ENCODE results near the gene GAL3ST3. TPM values are rescaled to one million over a fixed set of nuclear protein-coding genes. Genes with fewer than 3 reads are reported as not detected.

Gene GAL3ST3
- total and polyA plus RNA-seq, 2 experiments from 2014 or later: 15.6 to 63.4 TPM

- Histone ChIP-seq H3K27ac (ENCODE audit: low read depth) (no peak overlapping the region), H3K9me2 (ENCODE audit: insufficient read depth) (no peaks in the 10 kb centered on the region), H3F3A (replicated peaks; ENCODE audit: low read depth) (peaks cover 44% of the 10 kb centered on the region), H3K27me3 (ENCODE audit: insufficient read depth) (no peaks in the 10 kb centered on the region), H3K36me3 (ENCODE audit: insufficient read depth) (peaks cover 65% of the 10 kb centered on the region), H3K4me3 (no peak overlapping the region), H4K20me1 (replicated peaks; ENCODE audit: insufficient read depth) (peaks cover 27% of the 10 kb centered on the region), H3K4me2 (no peak overlapping the region), H2AFZ (no peak overlapping the region), H3K4me1 (ENCODE audit: insufficient read depth) (peaks cover 12% of the 10 kb centered on the region), H3K79me2 (replicated peaks; ENCODE audit: insufficient read depth) (peaks cover 21% of the 10 kb centered on the region)
- Mint-ChIP-seq H3K4me1 (peaks cover 13% of the 10 kb centered on the region; the same call in 2 of the 3 replicates), H3K9me3 (no peaks in the 10 kb centered on the region; the same call in 2 of the 3 replicates), H3K36me3 (ENCODE audit: low read depth) (peaks cover 96% of the 10 kb centered on the region), H3K27me3 (ENCODE audit: insufficient read depth, low read depth, poor library complexity) (peaks cover 8% of the 10 kb centered on the region), H3K27ac (no peak overlapping the region), H3K4me3 (no peak overlapping the region)
- DNase-seq (ENCODE audit: low spot score) (no peak), ATAC-seq (no peak)
- TF ChIP-seq CREB1 (CRISPR knock-in tag; IDR thresholded peaks at IDR 0.05; ENCODE audit: low read depth): no peak
- TF ChIP-seq EZH2phosphoT487 (IDR thresholded peaks at IDR 0.05; ENCODE audit: unreplicated experiment): no peak
- no peak for TF ChIP-seq EZH2 (IDR thresholded peaks at IDR 0.05; ENCODE audit: low read depth, unreplicated experiment)
- TF ChIP-seq STAT1 (IDR thresholded peaks at IDR 0.05; ENCODE audit: unreplicated experiment): no peak
- no peak for TF ChIP-seq CTCF (conservative IDR thresholded peaks at IDR 0.05; ENCODE audit: low read depth in 2 of 2)
- TF ChIP-seq ZNF331 (CRISPR knock-in tag; IDR thresholded peaks at IDR 0.05; ENCODE audit: low read depth): no peak
- TF ChIP-seq JUNB (IDR thresholded peaks at IDR 0.05; ENCODE audit: unreplicated experiment): no peak
- TF ChIP-seq POLR2AphosphoS5 (IDR thresholded peaks at IDR 0.05; ENCODE audit: low read depth): no peak
- TF ChIP-seq, protein P1, sequence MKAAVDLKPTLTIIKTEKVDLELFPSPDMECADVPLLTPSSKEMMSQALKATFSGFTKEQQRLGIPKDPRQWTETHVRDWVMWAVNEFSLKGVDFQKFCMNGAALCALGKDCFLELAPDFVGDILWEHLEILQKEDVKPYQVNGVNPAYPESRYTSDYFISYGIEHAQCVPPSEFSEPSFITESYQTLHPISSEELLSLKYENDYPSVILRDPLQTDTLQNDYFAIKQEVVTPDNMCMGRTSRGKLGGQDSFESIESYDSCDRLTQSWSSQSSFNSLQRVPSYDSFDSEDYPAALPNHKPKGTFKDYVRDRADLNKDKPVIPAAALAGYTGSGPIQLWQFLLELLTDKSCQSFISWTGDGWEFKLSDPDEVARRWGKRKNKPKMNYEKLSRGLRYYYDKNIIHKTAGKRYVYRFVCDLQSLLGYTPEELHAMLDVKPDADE (IDR thresholded peaks at IDR 0.05): no peak
- no peak for TF ChIP-seq ZNF114 (CRISPR knock-in tag; IDR thresholded peaks at IDR 0.05)
- TF ChIP-seq, protein P2, sequence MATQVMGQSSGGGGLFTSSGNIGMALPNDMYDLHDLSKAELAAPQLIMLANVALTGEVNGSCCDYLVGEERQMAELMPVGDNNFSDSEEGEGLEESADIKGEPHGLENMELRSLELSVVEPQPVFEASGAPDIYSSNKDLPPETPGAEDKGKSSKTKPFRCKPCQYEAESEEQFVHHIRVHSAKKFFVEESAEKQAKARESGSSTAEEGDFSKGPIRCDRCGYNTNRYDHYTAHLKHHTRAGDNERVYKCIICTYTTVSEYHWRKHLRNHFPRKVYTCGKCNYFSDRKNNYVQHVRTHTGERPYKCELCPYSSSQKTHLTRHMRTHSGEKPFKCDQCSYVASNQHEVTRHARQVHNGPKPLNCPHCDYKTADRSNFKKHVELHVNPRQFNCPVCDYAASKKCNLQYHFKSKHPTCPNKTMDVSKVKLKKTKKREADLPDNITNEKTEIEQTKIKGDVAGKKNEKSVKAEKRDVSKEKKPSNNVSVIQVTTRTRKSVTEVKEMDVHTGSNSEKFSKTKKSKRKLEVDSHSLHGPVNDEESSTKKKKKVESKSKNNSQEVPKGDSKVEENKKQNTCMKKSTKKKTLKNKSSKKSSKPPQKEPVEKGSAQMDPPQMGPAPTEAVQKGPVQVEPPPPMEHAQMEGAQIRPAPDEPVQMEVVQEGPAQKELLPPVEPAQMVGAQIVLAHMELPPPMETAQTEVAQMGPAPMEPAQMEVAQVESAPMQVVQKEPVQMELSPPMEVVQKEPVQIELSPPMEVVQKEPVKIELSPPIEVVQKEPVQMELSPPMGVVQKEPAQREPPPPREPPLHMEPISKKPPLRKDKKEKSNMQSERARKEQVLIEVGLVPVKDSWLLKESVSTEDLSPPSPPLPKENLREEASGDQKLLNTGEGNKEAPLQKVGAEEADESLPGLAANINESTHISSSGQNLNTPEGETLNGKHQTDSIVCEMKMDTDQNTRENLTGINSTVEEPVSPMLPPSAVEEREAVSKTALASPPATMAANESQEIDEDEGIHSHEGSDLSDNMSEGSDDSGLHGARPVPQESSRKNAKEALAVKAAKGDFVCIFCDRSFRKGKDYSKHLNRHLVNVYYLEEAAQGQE (IDR thresholded peaks at IDR 0.05; ENCODE audit: unreplicated experiment): no peak
- TF ChIP-seq, protein P3, sequence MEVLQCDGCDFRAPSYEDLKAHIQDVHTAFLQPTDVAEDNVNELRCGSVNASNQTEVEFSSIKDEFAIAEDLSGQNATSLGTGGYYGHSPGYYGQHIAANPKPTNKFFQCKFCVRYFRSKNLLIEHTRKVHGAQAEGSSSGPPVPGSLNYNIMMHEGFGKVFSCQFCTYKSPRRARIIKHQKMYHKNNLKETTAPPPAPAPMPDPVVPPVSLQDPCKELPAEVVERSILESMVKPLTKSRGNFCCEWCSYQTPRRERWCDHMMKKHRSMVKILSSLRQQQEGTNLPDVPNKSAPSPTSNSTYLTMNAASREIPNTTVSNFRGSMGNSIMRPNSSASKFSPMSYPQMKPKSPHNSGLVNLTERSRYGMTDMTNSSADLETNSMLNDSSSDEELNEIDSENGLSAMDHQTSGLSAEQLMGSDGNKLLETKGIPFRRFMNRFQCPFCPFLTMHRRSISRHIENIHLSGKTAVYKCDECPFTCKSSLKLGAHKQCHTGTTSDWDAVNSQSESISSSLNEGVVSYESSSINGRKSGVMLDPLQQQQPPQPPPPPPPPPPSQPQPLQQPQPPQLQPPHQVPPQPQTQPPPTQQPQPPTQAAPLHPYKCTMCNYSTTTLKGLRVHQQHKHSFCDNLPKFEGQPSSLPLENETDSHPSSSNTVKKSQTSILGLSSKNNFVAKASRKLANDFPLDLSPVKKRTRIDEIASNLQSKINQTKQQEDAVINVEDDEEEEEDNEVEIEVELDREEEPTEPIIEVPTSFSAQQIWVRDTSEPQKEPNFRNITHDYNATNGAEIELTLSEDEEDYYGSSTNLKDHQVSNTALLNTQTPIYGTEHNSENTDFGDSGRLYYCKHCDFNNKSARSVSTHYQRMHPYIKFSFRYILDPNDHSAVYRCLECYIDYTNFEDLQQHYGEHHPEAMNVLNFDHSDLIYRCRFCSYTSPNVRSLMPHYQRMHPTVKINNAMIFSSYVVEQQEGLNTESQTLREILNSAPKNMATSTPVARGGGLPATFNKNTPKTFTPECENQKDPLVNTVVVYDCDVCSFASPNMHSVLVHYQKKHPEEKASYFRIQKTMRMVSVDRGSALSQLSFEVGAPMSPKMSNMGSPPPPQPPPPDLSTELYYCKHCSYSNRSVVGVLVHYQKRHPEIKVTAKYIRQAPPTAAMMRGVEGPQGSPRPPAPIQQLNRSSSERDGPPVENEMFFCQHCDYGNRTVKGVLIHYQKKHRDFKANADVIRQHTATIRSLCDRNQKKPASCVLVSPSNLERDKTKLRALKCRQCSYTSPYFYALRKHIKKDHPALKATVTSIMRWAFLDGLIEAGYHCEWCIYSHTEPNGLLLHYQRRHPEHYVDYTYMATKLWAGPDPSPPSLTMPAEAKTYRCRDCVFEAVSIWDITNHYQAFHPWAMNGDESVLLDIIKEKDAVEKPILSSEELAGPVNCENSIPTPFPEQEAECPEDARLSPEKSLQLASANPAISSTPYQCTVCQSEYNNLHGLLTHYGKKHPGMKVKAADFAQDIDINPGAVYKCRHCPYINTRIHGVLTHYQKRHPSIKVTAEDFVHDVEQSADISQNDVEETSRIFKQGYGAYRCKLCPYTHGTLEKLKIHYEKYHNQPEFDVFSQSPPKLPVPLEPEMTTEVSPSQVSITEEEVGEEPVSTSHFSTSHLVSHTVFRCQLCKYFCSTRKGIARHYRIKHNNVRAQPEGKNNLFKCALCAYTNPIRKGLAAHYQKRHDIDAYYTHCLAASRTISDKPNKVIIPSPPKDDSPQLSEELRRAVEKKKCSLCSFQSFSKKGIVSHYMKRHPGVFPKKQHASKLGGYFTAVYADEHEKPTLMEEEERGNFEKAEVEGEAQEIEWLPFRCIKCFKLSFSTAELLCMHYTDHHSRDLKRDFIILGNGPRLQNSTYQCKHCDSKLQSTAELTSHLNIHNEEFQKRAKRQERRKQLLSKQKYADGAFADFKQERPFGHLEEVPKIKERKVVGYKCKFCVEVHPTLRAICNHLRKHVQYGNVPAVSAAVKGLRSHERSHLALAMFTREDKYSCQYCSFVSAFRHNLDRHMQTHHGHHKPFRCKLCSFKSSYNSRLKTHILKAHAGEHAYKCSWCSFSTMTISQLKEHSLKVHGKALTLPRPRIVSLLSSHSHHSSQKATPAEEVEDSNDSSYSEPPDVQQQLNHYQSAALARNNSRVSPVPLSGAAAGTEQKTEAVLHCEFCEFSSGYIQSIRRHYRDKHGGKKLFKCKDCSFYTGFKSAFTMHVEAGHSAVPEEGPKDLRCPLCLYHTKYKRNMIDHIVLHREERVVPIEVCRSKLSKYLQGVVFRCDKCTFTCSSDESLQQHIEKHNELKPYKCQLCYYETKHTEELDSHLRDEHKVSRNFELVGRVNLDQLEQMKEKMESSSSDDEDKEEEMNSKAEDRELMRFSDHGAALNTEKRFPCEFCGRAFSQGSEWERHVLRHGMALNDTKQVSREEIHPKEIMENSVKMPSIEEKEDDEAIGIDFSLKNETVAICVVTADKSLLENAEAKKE (CRISPR knock-in tag; IDR thresholded peaks at IDR 0.05): no peak
- no peak for TF ChIP-seq NANOG (IDR thresholded peaks at IDR 0.05; ENCODE audit: borderline replicate concordance)
These were observed 15.6 kb upstream of the GAL3ST3 start for GRCh38 chr11:66064571-66064970.
